NCI-H2081 (cell line): ENCODE results near the gene PPP5C.
"Not testable (repeated sequence)": the region's sequence is repeated elsewhere in the genome, so short reads cannot be mapped to it uniquely, and the experiment has no call there.

Experiments
- DNase-seq, 2 experiments: peaks; one replicate each; lab custom pipeline; 2025; lab: John Stamatoyannopoulos, UW

The PPP5C gene

DNA sequence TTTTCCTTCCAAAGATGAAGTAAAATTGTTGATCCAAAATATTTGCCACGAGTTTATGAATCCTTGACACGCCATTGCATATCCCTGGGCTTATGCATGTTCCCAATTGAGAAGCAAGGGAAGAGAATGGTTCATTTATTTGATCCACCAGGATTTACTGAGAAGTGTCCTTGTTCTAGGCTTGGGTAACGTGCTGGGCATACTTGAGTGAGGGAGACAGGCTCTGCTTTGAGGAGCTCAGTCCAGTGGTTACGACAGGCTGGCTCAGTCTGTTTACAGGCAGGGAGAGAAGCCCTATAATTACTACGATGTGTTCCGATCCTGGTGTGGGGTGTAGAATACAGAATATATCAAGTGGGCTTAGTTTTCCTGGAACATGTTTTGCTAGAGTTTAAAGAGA is 88.1 kb downstream of the PPP5C start:
- no peak for DNase-seq

DNA sequence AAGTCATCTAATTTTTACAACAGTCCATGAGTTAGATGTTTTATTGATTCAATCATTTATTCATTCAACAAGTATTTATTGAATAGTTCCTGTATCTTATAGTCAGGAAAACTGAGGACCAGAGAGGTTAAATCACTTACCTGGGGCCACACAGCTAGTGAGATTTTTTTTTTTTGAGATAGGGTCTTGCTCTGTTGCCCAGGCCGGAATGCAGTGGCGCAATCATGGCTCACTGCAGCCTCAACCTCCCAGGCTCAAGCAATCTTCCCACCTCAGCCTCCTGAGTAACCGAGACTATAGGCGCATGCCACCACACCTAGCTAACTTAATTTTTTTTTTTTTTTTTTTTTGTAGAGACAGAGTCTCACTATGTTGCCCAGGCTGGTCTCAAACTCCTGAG is 88.8 kb downstream of the PPP5C start:
- not testable (repeated sequence) for DNase-seq
